ENCODE results near the gene PPP6R1. TPM values are rescaled to one million over a fixed set of nuclear protein-coding genes. Genes with fewer than 3 reads are reported as not detected.
"Not testable (repeated sequence)": the region's sequence is repeated elsewhere in the genome, so short reads cannot be mapped to it uniquely, and the experiment has no call there.

Gene PPP6R1
- total RNA-seq, 1 donor from 2014 or later = 43.8 TPM

GRCh38 chr19:55208880-55209692 is 49.7 kb downstream of the PPP6R1 start, which contains the start of gene PTPRH:
Gene PTPRH (minus strand): TSS chr19:55209501. CDS start chr19:55209433, 68 bp downstream.
- DNase-seq (ENCODE audit: low read depth) = no peak

GRCh38 chr19:55206664-55207500 is 51.9 kb downstream of the PPP6R1 start:
- peak overlapping the region; percentile 14 for H3K4me3 ChIP-seq (ENCODE audit: low read depth, low read length)
- no peak for TF ChIP-seq CTCF (conservative IDR thresholded peaks at IDR 0.05; ENCODE audit: low read depth, low read length)
- no peak for DNase-seq (ENCODE audit: low read depth)

More at GRCh38 chr19:55208880-55209692, 49.7 kb downstream of the PPP6R1 start, which contains the start of gene PTPRH:
- H3K4me3 ChIP-seq (ENCODE audit: low read depth, low read length) = no peak within 1 kb of the TSS
- no peak for TF ChIP-seq CTCF (conservative IDR thresholded peaks at IDR 0.05; ENCODE audit: low read depth, low read length)

GRCh38 chr19:55202199-55202598 is 56.6 kb downstream of the PPP6R1 start:
- TF ChIP-seq CTCF (conservative IDR thresholded peaks at IDR 0.05; ENCODE audit: low read depth, low read length) = peak; percentile 37
- not testable (repeated sequence) for DNase-seq (ENCODE audit: low read depth)

GRCh38 chr19:55199620-55200204 is 59.1 kb downstream of the PPP6R1 start:
- TF ChIP-seq CTCF (conservative IDR thresholded peaks at IDR 0.05; ENCODE audit: low read depth, low read length) = no peak
- DNase-seq (ENCODE audit: low read depth) = no peak
- no peak overlapping the region for H3K4me3 ChIP-seq (ENCODE audit: low read depth, low read length)

More at GRCh38 chr19:55202199-55202598, 56.6 kb downstream of the PPP6R1 start:
- not testable (repeated sequence) for H3K4me3 ChIP-seq (ENCODE audit: low read depth, low read length)

- no peak for TF ChIP-seq CTCF (conservative IDR thresholded peaks at IDR 0.05; ENCODE audit: low read depth, low read length)
- H3K4me3 ChIP-seq (ENCODE audit: low read depth, low read length) = no peak overlapping the region
- DNase-seq (ENCODE audit: low read depth) = no peak
Measured at GRCh38 chr19:55198651-55199050, 60.2 kb downstream of the PPP6R1 start.

GRCh38 chr19:55197528-55197927 is 61.3 kb downstream of the PPP6R1 start:
- no peak overlapping the region for H3K4me3 ChIP-seq (ENCODE audit: low read depth, low read length)
- no peak for TF ChIP-seq CTCF (conservative IDR thresholded peaks at IDR 0.05; ENCODE audit: low read depth, low read length)

More at GRCh38 chr19:55197528-55197927, 61.3 kb downstream of the PPP6R1 start:
- DNase-seq (ENCODE audit: low read depth) = no peak

Measured in epithelial cell of proximal tubule (primary cell).